HepG2 (cell line): Measurements from ENCODE around the gene UBB. TPM values are rescaled to one million over a fixed set of nuclear protein-coding genes. Genes with fewer than 3 reads are reported as not detected.

Experiments
- AHR ChIP-seq: IDR thresholded peaks from 2 replicates; pipeline ENCODE4 v1.6.1; 2018; ENCODE audit warnings: missing genetic modification reagents, missing compliant biosample characterization
- ATAD3A ChIP-seq: sonication (generic); formaldehyde crosslinking; IDR thresholded peaks from 2 replicates; pipeline ENCODE4 v1.4.0; 2020; ENCODE audit warnings: missing genetic modification reagents
- CAMTA2 ChIP-seq: sonication (generic); formaldehyde crosslinking; IDR thresholded peaks from 2 replicates; pipeline ENCODE4 v1.4.0; 2020; ENCODE audit warnings: mild to moderate bottlenecking, missing genetic modification reagents, borderline replicate concordance
- CCDC6 ChIP-seq: sonication (generic); formaldehyde crosslinking; IDR thresholded peaks from 2 replicates; pipeline ENCODE4 v1.8.1; 2022; ENCODE audit warnings: mild to moderate bottlenecking, missing genetic modification reagents, moderate library complexity
- DMAP1 ChIP-seq: IDR thresholded peaks from 2 replicates; pipeline ENCODE4 v1.6.1; 2016
- DNMT1 ChIP-seq: sonication (generic); formaldehyde crosslinking; IDR thresholded peaks from 2 replicates; pipeline ENCODE4 v1.5.1; 2020; ENCODE audit warnings: mild to moderate bottlenecking, missing genetic modification reagents
- FOXA1 ChIP-seq, 2 experiments: fragments of 450-650 bp in 1 of 2; sonication (generic) in 1 of 2; formaldehyde crosslinking in 1 of 2; IDR thresholded peaks; 2 replicates each; pipeline versions ENCODE4 v1.4.0 to v1.6.1; 2016 to 2020; ENCODE audit warnings: missing genetic modification reagents in 1 of 2
- HNRNPLL ChIP-seq: fragments of 200-400 bp; formaldehyde crosslinking; IDR thresholded peaks from 2 replicates; pipeline ENCODE4 v1.6.1; 2017; ENCODE audit warnings: mild to moderate bottlenecking, low read depth, low read length; ENCODE audit not compliant: poor library complexity, severe bottlenecking
- IKZF4 ChIP-seq: sonication (generic); formaldehyde crosslinking; IDR thresholded peaks from 2 replicates; pipeline ENCODE4 v1.5.1; 2020; ENCODE audit warnings: borderline replicate concordance, mild to moderate bottlenecking, low read depth, missing genetic modification reagents; ENCODE audit errors: not compliant biosample characterization
- MED1 ChIP-seq: sonication (generic); formaldehyde crosslinking; IDR thresholded peaks from 2 replicates; pipeline ENCODE4 v1.4.0; 2020; ENCODE audit warnings: missing genetic modification reagents
- MIER2 ChIP-seq: IDR thresholded peaks from 2 replicates; pipeline ENCODE4 v1.6.1; 2016; ENCODE audit warnings: missing biosample characterization, missing genetic modification reagents
- NCOA1 ChIP-seq: sonication (generic); formaldehyde crosslinking; IDR thresholded peaks from 2 replicates; pipeline ENCODE4 v1.9.0; 2021; ENCODE audit warnings: missing genetic modification reagents
- NCOA2 ChIP-seq: sonication (generic); formaldehyde crosslinking; IDR thresholded peaks from 2 replicates; pipeline ENCODE4 v1.8.0; 2022; ENCODE audit warnings: inconsistent platforms
- NR1H2 ChIP-seq: sonication (generic); formaldehyde crosslinking; IDR thresholded peaks from 2 replicates; pipeline ENCODE4 v1.8.1; 2022; ENCODE audit warnings: low read depth, missing genetic modification reagents, borderline replicate concordance
- RXRB ChIP-seq: IDR thresholded peaks from 2 replicates; pipeline ENCODE4 v1.6.1; 2016; ENCODE audit warnings: borderline replicate concordance, missing genetic modification reagents, missing compliant biosample characterization
- SMARCE1 ChIP-seq: fragments of 450-650 bp; IDR thresholded peaks from 2 replicates; pipeline ENCODE4 v1.6.1; 2017; ENCODE audit warnings: borderline replicate concordance
- SP1 ChIP-seq, 2 experiments: fragments of 450-650 bp in 1 of 2; sonication (generic) in 1 of 2; formaldehyde crosslinking in 1 of 2; IDR thresholded peaks; 2 replicates each; pipeline versions ENCODE4 v1.4.0 to v1.6.1; 2016 to 2020; ENCODE audit warnings: missing genetic modification reagents in 1 of 2
- SP2 ChIP-seq: sonication (generic); formaldehyde crosslinking; IDR thresholded peaks from 2 replicates; pipeline ENCODE4 v1.5.1; 2020; ENCODE audit warnings: mild to moderate bottlenecking, missing genetic modification reagents
- TBX2 ChIP-seq: sonication (generic); formaldehyde crosslinking; IDR thresholded peaks from 2 replicates; pipeline ENCODE4 v1.5.0; 2020; ENCODE audit warnings: missing genetic modification reagents, mild to moderate bottlenecking, borderline replicate concordance
- ZBTB38 ChIP-seq: sonication (generic); formaldehyde crosslinking; IDR thresholded peaks from 2 replicates; pipeline ENCODE4 v1.5.1; 2020; ENCODE audit warnings: mild to moderate bottlenecking, missing genetic modification reagents
- ZBTB7B ChIP-seq: sonication (generic); formaldehyde crosslinking; IDR thresholded peaks from 2 replicates; pipeline ENCODE4 v1.4.0; 2020; ENCODE audit warnings: missing genetic modification reagents
- ZNF234 ChIP-seq: sonication (generic); formaldehyde crosslinking; conservative IDR thresholded peaks from 2 replicates; pipeline ENCODE4 v1.5.1; 2020; ENCODE audit warnings: mild to moderate bottlenecking, missing genetic modification reagents
- ZNF235 ChIP-seq: sonication (generic); formaldehyde crosslinking; IDR thresholded peaks from 2 replicates; pipeline ENCODE4 v1.8.1; 2023; ENCODE audit warnings: mild to moderate bottlenecking, missing genetic modification reagents, borderline replicate concordance
- ZNF709 ChIP-seq: sonication (generic); formaldehyde crosslinking; IDR thresholded peaks from 2 replicates; pipeline ENCODE4 v1.5.0; 2020; ENCODE audit warnings: mild to moderate bottlenecking, missing genetic modification reagents
- polyA plus RNA-seq, 8 experiments: library from polyadenylated mRNA; depleted of rRNA in 3 of 8; stranded (reverse) in 7 of 8; unstranded in 1 of 8; fragments of >200 nt; fragmentation: Illumina TruSeq in 4 of 8; extraction: Trizol in 4 of 8; gene quantifications; 2 replicates each; pipeline versions ENCODE4 v1.2.1 to v1.2.3, GENCODE V29; 2011 to 2016; ENCODE audit warnings: low read depth in 4 of 8, missing spikeins in 1 of 8, mixed read lengths in 1 of 8; ENCODE audit not compliant: insufficient read depth in 1 of 8
- total RNA-seq, 5 experiments: library from RNA; depleted of rRNA; stranded (reverse); fragments of >200 nt; fragmentation: Illumina TruSeq; extraction: Trizol; gene quantifications; 2 replicates each; pipeline ENCODE4 v1.2.3, GENCODE V29; 2016; ENCODE audit warnings: low read depth in 1 of 5
- TF ChIP-seq, protein P1 (sequence below): sonication (generic); IDR thresholded peaks from 2 replicates; pipeline ENCODE4 v1.6.1; 2016; ENCODE audit warnings: low read depth, borderline replicate concordance
- TF ChIP-seq, protein P2 (sequence below), 2 experiments: fragments of 450-650 bp in 1 of 2; sonication (generic) in 1 of 2; formaldehyde crosslinking; IDR thresholded peaks; 2 replicates each; pipeline versions ENCODE4 v1.5.0 to v1.8.0; 2020 to 2022; ENCODE audit warnings: mild to moderate bottlenecking in 1 of 2, missing genetic modification reagents in 1 of 2
- TF ChIP-seq, protein P3 (sequence below): sonication (generic); formaldehyde crosslinking; IDR thresholded peaks from 2 replicates; pipeline ENCODE4 v1.4.0; 2020; ENCODE audit warnings: mild to moderate bottlenecking, missing genetic modification reagents
- TF ChIP-seq, protein P4 (sequence below): sonication (generic); formaldehyde crosslinking; IDR thresholded peaks from 2 replicates; pipeline ENCODE4 v1.8.1; 2023; ENCODE audit warnings: mild to moderate bottlenecking, missing genetic modification reagents

UBB gene
- total and polyA plus RNA-seq, 2 of the 13 experiments (the other 11 are each of a cell fraction or from before 2014, with no cell fraction given), result 1,130 to 2,066 TPM

DNA sequence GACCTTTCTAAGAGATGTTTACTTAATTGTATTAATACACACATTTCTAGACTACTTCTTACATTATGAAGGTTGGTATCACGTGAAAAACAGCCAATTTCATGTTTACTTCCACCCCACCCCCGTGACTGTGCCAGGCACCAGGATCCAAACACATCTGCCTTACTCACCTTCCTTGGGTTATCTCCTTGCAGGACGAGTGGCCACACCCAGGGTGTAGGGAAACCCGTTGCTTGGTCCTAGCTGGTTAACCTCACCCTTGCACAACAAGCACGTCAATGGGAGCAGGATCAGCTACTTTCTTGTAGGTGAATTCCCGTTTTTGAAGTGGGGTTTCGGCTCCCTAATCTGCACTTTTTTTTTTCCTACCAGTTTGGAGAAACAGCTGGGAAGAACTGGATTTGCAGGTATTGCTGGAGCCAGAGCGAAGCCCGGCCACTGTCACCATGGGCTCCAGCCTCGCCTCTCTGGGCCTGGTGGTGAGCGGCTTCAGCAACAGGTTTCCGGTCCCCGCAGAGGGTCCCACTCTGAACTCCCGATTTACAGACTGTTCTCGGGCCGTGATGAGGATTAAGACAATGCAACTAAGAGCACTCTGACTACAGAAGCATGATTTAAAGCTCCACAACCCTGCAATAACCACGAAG lies 2.1 kb upstream of the UBB start (continued):
- TF ChIP-seq RXRB (CRISPR knock-in tag), result no peak
- no peak for TF ChIP-seq ZNF235 (CRISPR knock-in tag)
- no peak for TF ChIP-seq IKZF4 (CRISPR knock-in tag)
- TF ChIP-seq ZNF234 (CRISPR knock-in tag), result no peak
- TF ChIP-seq CAMTA2 (CRISPR knock-in tag), result no peak
- TF ChIP-seq MED1 (CRISPR knock-in tag), result no peak
- no peak for TF ChIP-seq SMARCE1
- no peak for TF ChIP-seq TBX2 (CRISPR knock-in tag)
- no peak for TF ChIP-seq NCOA1
- TF ChIP-seq, protein P1, sequence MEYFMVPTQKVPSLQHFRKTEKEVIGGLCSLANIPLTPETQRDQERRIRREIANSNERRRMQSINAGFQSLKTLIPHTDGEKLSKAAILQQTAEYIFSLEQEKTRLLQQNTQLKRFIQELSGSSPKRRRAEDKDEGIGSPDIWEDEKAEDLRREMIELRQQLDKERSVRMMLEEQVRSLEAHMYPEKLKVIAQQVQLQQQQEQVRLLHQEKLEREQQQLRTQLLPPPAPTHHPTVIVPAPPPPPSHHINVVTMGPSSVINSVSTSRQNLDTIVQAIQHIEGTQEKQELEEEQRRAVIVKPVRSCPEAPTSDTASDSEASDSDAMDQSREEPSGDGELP, result 0 out of 2 replicates have a peak, but pooled peaks have one; percentile 10
- peak; percentile 15; the same call in 1 of the 2 replicates for TF ChIP-seq NCOA2 (CRISPR knock-in tag)
- no peak for TF ChIP-seq ATAD3A (CRISPR knock-in tag)
- no peak for TF ChIP-seq NR1H2 (CRISPR knock-in tag)
- TF ChIP-seq DMAP1 (CRISPR knock-in tag), result no peak
- TF ChIP-seq, protein P2, sequence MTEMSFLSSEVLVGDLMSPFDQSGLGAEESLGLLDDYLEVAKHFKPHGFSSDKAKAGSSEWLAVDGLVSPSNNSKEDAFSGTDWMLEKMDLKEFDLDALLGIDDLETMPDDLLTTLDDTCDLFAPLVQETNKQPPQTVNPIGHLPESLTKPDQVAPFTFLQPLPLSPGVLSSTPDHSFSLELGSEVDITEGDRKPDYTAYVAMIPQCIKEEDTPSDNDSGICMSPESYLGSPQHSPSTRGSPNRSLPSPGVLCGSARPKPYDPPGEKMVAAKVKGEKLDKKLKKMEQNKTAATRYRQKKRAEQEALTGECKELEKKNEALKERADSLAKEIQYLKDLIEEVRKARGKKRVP (CRISPR knock-in tag; IDR thresholded peaks at IDR 0.05), result no peak
- TF ChIP-seq FOXA1 (IDR thresholded peaks at IDR 0.05), result no peak
- TF ChIP-seq FOXA1 (CRISPR knock-in tag; IDR thresholded peaks at IDR 0.05), result no peak
- TF ChIP-seq AHR (CRISPR knock-in tag), result no peak
- 0 out of 2 replicates have a peak, but pooled peaks have one; percentile 34 for TF ChIP-seq ZNF709 (CRISPR knock-in tag)
- TF ChIP-seq HNRNPLL, result no peak
- no peak for TF ChIP-seq SP2 (CRISPR knock-in tag)
- TF ChIP-seq, protein P3, sequence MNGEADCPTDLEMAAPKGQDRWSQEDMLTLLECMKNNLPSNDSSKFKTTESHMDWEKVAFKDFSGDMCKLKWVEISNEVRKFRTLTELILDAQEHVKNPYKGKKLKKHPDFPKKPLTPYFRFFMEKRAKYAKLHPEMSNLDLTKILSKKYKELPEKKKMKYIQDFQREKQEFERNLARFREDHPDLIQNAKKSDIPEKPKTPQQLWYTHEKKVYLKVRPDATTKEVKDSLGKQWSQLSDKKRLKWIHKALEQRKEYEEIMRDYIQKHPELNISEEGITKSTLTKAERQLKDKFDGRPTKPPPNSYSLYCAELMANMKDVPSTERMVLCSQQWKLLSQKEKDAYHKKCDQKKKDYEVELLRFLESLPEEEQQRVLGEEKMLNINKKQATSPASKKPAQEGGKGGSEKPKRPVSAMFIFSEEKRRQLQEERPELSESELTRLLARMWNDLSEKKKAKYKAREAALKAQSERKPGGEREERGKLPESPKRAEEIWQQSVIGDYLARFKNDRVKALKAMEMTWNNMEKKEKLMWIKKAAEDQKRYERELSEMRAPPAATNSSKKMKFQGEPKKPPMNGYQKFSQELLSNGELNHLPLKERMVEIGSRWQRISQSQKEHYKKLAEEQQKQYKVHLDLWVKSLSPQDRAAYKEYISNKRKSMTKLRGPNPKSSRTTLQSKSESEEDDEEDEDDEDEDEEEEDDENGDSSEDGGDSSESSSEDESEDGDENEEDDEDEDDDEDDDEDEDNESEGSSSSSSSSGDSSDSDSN (CRISPR knock-in tag), result no peak
- TF ChIP-seq ZBTB7B (CRISPR knock-in tag), result no peak
- TF ChIP-seq MIER2, result no peak
- peak; percentile 54; the same call in 1 of the 2 replicates for TF ChIP-seq ZBTB38
- TF ChIP-seq SP1 (IDR thresholded peaks at IDR 0.05), result no peak
- TF ChIP-seq SP1 (CRISPR knock-in tag; IDR thresholded peaks at IDR 0.05), result no peak
- no peak for TF ChIP-seq CCDC6 (CRISPR knock-in tag)
- TF ChIP-seq DNMT1, result no peak
- TF ChIP-seq, protein P4, sequence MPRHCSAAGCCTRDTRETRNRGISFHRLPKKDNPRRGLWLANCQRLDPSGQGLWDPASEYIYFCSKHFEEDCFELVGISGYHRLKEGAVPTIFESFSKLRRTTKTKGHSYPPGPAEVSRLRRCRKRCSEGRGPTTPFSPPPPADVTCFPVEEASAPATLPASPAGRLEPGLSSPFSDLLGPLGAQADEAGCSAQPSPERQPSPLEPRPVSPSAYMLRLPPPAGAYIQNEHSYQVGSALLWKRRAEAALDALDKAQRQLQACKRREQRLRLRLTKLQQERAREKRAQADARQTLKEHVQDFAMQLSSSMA, result no peak
